NOMO-1 (cell line): ENCODE results near the gene PPP3R2.

Experiments
- DNase-seq, 2 experiments: peaks; one replicate each; lab custom pipeline; 2025; ENCODE audit not compliant: unreplicated experiment in 2 of 2; lab: John Stamatoyannopoulos, UW

Gene PPP3R2

GRCh38 chr9:101543098-101543735, 51.6 kb downstream of the PPP3R2 start:
- DNase-seq, result no peak
